ENCODE results near the gene CCT4. TPM values are rescaled to one million over a fixed set of nuclear protein-coding genes. Genes with fewer than 3 reads are reported as not detected.

CCT4 gene
- total and polyA plus RNA-seq, 2 donors (not counting 1 experiment from before 2014, with no cell fraction given), result 136 to 187 TPM

- no peaks in the 10 kb centered on the region for H3K27me3 ChIP-seq (ENCODE audit: control insufficient read depth, insufficient read depth, low read length)
- DNase-seq (ENCODE audit: low read depth in 2 of 2), result peak; percentile 95 to 98
- H3K9me3 ChIP-seq (ENCODE audit: control insufficient read depth, insufficient read depth, low read depth, low read length), result no peaks in the 10 kb centered on the region
- H3K4me2 ChIP-seq (ENCODE audit: extremely low read depth, insufficient read depth, low read length), result peak overlapping the region; percentile 95
- TF ChIP-seq EZH2 (IDR thresholded peaks at IDR 0.05; ENCODE audit: low read length, missing control alignments) (no peak), CTCF (conservative IDR thresholded peaks at IDR 0.05 in 1 of 2, IDR thresholded peaks at IDR 0.05 in 1 of 2; ENCODE audit: low read depth in 1 of 2, low read length in 2 of 2) (no peak)
- H3K36me3 ChIP-seq (ENCODE audit: control insufficient read depth, insufficient read depth, low read length), result no peaks in the 10 kb centered on the region
- peak overlapping the region; percentile 40 to 89 (median 66) for H3K4me3 ChIP-seq (replicated peaks in 1 of 4; ENCODE audit: control extremely low read depth in 1 of 4, insufficient read depth in 1 of 4, low read depth in 3 of 4, low read length in 4 of 4)
- H2AFZ ChIP-seq (ENCODE audit: low read length), result peak overlapping the region; percentile 100
- H3K4me1 ChIP-seq (ENCODE audit: control insufficient read depth, extremely low read depth, insufficient read depth, low read length), result peaks cover 7% of the 10 kb centered on the region
- H3K27ac ChIP-seq (ENCODE audit: insufficient read depth, low read length), result peak overlapping the region; percentile 72
- H3K79me2 ChIP-seq (ENCODE audit: control insufficient read depth, insufficient read depth, low read length), result no peaks in the 10 kb centered on the region
- H4K20me1 ChIP-seq (ENCODE audit: control insufficient read depth, extremely low read depth, insufficient read depth, low read length), result no peaks in the 10 kb centered on the region
- peak overlapping the region; percentile 50 for H3K9ac ChIP-seq (ENCODE audit: insufficient read depth, low read length)
These were observed 33.7 kb downstream of the CCT4 start for GRCh38 chr2:61854564-61855317.

- TF ChIP-seq CTCF (conservative IDR thresholded peaks at IDR 0.05 in 1 of 2, IDR thresholded peaks at IDR 0.05 in 1 of 2; ENCODE audit: low read depth in 1 of 2, low read length in 2 of 2) (no peak), EZH2 (IDR thresholded peaks at IDR 0.05; ENCODE audit: low read length, missing control alignments) (no peak)
- Histone ChIP-seq H3K4me2 (ENCODE audit: extremely low read depth, insufficient read depth, low read length) (peak within 1 kb of the TSS; percentile 95), H3K79me2 (ENCODE audit: control insufficient read depth, insufficient read depth, low read length) (no peaks in the 10 kb centered on the region), H3K36me3 (ENCODE audit: control insufficient read depth, insufficient read depth, low read length) (no peaks in the 10 kb centered on the region), H3K9me3 (ENCODE audit: control insufficient read depth, insufficient read depth, low read depth, low read length) (no peaks in the 10 kb centered on the region), H3K4me1 (ENCODE audit: control insufficient read depth, extremely low read depth, insufficient read depth, low read length) (peaks cover 7% of the 10 kb centered on the region), H4K20me1 (ENCODE audit: control insufficient read depth, extremely low read depth, insufficient read depth, low read length) (no peaks in the 10 kb centered on the region), H3K9ac (ENCODE audit: insufficient read depth, low read length) (peak within 1 kb of the TSS; percentile 69), H3K27me3 (ENCODE audit: control insufficient read depth, insufficient read depth, low read length) (no peaks in the 10 kb centered on the region), H3K4me3 (replicated peaks in 1 of 4; ENCODE audit: control extremely low read depth in 1 of 4, insufficient read depth in 1 of 4, low read depth in 3 of 4, low read length in 4 of 4) (peak within 1 kb of the TSS; percentile 40 to 89 (median 66)), H2AFZ (ENCODE audit: low read length) (peak within 1 kb of the TSS; percentile 100), H3K27ac (ENCODE audit: insufficient read depth, low read length) (peak within 1 kb of the TSS; percentile 72)
- DNase-seq (ENCODE audit: low read depth in 2 of 2), result peak; percentile 79 to 85
These were observed 34.5 kb downstream of the CCT4 start, which contains the start of gene FAM161A for GRCh38 chr2:61853847-61854563. Gene FAM161A (minus strand): TSS chr2:61854060. CDS start chr2:61854041, 19 bp downstream.

All from fibroblast of lung (primary cell).